ENCODE data around the gene TLCD3B.

Gene TLCD3B

DNA sequence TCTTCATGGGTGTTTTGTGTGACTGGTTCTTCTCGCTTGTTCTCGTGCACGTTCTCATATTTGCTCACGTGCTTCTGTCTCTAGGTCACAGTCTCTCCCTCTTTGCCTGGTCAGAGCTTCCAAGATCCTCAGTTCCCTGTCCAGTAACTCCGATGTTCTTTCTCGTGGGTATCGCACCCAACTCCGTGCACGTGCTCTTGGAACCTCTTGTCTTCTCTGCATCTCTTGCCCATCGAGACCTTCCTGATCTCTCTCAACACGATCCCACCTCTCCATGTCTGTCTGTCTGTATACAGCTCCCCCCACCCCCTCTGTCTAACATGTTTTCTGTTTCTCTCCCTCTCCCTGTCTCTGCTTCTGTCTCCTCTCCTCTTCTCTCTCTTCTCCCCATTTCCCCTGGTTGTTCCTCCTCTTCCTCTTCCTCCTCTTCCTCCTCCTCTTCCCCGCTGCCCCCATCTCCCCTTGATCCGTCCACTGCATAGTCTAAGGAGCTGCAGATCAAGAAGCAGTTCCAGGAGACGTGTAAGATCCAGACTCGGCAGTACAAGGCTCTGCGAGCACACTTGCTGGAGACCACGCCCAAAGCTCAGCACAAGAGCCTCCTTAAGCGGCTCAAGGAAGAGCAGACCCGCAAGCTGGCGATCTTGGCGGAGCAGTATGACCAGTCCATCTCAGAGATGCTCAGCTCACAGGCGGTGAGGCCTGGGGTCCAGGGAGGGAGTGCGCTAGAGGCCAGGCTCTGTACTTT is 41.8 kb downstream of the TLCD3B start:
- no peak for DNase-seq (ENCODE audit: low read depth in 2 of 2)

DNA sequence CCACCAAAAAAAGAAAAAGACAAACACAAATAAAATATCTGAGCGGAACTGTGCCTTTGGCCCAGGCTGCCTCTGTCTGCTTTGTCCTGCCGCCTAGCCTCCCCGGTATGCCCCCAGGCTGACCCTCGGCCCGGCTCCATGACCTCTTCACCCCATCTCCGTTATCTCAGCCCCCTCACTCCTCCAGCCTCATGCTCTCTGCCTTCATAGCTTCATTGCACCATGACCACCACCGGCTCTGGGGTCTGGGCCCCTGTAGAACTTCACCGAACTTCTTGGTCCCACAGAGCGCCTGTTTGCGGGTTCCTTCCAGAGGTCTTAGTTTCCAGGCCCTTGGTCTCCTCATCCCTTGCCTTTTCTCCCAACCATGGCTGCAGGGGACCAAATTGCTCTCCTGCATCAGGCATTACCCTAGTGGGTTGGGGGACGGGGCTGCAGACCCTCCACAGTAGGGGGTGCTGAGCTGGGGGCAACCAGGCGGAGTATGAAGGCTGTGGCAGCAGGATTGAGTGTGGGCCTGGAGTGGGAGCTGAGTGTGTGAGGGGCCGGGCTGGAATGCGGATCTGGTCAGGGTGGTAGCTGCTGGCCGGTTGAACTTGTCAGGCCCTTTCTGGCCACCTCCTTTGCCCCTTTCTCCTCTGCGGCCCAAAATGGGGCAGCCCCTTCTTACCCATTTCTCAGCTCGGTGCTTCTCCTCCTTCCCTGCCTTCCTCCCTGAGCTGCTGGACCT is 42.6 kb downstream of the TLCD3B start:
- no peak for DNase-seq (ENCODE audit: low read depth in 2 of 2)

DNA sequence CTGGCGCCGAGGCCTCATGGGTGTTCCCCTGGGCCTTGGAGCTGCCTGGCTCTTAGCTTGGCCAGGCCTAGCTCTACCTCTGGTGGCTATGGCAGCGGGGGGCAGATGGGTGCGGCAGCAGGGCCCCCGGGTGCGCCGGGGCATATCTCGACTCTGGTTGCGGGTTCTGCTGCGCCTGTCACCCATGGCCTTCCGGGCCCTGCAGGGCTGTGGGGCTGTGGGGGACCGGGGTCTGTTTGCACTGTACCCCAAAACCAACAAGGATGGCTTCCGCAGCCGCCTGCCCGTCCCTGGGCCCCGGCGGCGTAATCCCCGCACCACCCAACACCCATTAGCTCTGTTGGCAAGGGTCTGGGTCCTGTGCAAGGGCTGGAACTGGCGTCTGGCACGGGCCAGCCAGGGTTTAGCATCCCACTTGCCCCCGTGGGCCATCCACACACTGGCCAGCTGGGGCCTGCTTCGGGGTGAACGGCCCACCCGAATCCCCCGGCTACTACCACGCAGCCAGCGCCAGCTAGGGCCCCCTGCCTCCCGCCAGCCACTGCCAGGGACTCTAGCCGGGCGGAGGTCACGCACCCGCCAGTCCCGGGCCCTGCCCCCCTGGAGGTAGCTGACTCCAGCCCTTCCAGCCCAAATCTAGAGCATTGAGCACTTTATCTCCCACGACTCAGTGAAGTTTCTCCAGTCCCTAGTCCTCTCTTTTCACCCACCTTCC is 43.5 kb downstream of the TLCD3B start:
- DNase-seq (ENCODE audit: low read depth in 2 of 2): no peak

DNA sequence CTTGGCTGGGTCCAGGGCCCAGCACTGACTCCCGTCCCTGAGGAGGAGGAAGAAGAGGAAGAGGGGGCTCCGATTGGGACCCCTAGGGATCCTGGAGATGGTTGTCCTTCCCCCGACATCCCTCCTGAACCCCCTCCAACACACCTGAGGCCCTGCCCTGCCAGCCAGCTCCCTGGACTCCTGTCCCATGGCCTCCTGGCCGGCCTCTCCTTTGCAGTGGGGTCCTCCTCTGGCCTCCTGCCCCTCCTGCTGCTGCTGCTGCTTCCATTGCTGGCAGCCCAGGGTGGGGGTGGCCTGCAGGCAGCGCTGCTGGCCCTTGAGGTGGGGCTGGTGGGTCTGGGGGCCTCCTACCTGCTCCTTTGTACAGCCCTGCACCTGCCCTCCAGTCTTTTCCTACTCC is 44.1 kb downstream of the TLCD3B start:
- DNase-seq (ENCODE audit: low read depth in 2 of 2): no peak

DNA sequence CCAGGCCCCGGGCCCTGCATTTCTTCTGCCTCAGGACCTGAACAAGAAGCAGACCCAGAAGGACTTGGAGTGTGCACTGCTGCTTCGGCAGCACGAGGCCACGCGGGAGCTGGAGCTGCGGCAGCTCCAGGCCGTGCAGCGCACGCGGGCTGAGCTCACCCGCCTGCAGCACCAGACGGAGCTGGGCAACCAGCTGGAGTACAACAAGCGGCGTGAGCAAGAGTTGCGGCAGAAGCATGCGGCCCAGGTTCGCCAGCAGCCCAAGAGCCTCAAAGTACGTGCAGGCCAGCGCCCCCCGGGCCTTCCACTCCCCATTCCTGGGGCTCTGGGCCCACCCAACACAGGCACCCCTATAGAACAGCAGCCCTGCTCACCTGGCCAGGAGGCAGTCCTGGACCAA is 44.8 kb downstream of the TLCD3B start:
- no peak for DNase-seq (ENCODE audit: low read depth in 2 of 2)

DNA sequence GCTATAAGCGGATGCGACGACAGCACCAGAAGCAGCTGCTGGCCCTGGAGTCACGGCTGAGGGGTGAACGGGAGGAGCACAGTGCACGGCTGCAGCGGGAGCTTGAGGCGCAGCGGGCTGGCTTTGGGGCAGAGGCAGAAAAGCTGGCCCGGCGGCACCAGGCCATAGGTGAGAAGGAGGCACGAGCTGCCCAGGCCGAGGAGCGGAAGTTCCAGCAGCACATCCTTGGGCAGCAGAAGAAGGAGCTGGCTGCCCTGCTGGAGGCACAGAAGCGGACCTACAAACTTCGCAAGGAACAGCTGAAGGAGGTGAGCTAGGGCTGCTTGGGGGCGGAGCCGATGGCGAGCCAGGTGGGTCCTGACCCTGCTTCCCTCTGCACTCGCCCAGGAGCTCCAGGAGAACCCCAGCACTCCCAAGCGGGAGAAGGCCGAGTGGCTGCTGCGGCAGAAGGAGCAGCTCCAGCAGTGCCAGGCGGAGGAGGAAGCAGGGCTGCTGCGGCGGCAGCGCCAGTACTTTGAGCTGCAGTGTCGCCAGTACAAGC is 45.7 kb downstream of the TLCD3B start:
- no peak for DNase-seq (ENCODE audit: low read depth in 2 of 2)

DNA sequence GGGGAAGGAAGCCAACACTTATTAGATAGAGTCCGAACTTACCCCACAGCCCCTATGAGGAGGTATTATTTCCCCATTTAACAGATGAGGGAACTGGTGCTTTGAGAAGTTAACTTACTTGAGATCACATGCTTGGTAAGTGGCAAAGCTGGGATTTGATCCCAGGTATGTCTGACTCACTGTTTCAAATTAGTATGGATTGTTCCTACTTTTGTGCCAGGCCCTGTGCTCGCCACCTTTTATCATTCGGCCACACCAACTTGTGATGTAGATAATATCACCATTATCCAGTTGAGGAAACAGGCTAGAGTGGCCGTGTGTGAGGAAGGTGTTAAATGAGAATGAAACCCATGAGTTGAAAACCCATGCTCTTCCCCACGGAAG is 46.3 kb downstream of the TLCD3B start:
- no peak for DNase-seq (ENCODE audit: low read depth in 2 of 2)

DNA sequence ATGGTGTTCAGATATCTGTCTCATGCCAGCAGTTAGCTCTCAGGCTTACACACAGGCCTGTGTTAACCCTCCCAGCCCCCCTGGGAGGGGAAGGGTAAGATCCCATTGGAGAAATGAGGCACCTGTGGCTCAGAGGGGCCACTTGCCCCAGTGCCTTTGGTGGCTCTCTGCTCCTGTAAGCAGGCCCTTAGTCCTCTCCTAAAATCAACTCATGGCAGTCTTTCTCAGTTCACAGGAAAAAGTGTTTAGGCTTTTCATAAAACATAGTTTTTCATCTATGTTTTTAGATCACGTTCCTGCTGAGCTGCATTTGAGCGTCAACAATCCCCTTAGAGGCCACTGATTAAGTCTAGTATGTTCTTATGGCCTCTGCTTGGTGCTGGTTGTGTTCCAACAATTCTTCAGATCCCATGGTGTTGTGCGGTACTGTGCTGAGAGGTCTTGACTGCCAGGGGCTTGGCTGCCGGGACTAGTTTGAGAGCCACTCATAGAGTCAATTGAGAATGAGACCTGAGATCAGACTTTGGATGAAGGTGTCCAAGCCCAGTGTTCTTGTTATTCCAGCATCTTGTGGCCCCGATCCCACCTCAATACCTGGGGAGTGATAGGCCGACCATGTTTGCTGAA is 46.8 kb downstream of the TLCD3B start:
- DNase-seq (ENCODE audit: low read depth in 2 of 2): no peak

DNA sequence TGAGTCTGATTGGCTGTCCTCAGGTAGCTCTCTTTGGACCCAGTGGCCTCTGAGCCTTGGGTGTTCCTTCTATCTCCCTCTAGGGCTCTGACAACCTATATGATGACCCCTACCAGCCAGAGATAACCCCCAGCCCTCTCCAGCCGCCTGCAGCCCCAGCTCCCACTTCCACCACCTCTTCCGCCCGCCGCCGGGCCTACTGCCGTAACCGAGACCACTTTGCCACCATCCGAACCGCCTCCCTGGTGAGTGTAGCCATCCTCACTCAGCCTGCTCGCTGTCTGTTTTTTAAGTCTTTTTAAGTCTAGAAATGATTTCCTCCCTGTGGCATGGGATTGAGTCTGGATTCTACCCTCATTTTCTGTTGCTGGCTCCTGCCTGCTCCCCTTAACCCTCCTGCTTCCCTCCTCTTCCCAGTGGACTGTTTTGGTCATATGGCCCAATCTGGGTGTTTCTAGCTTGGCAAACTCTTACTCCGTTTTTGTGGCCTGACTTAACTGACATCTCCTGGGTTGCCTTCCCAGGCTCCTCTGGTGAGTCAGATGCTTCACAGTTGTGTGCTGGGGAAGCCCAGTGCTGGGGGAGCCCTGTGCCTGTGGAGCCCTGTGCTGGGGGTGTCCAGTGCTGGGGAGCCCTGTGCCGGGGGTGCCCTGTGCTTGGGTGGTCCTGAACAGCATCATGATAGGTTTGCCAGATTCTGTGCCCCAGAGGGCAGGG is 47.5 kb downstream of the TLCD3B start:
- no peak for DNase-seq (ENCODE audit: low read depth in 2 of 2)

DNA sequence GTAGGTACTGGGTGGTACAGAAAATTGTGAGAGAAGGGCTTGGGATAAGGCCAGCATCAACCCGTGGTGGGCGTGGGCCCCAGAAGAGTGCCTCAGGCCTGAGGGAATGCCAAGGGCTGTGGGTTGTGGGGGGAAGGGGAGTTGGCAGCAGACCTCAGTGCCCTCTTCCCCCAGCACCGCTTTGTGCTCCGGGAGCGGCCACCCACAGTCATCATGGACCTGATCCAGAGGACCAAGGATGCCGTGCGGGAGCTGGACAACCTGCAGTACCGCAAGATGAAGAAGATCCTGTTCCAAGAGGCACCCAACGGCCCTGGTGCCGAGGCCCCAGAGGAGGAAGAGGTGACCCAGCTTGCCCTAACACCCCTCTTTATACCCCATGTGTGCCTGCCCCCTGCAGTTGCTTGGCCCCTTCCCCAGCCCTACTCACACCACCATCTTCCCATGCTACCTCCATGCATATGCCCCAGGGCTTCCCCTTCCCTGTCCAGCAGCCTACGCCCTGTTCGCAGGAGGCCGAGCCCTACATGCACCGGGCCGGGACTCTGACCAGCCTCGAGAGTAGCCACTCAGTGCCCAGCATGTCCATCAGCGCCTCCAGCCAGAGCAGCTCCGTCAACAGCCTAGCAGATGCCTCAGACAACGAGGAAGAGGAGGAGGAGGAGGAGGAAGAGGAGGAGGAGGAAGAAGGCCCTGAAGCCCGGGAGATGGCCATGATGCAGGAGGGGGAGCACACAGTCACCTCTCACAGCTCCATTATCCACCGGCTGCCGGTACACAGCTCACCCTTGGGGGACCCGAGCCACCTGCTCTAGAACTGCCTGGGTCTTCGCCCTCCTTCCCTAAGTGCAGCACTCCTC is 48.3 kb downstream of the TLCD3B start:
- DNase-seq (ENCODE audit: low read depth in 2 of 2): no peak

DNA sequence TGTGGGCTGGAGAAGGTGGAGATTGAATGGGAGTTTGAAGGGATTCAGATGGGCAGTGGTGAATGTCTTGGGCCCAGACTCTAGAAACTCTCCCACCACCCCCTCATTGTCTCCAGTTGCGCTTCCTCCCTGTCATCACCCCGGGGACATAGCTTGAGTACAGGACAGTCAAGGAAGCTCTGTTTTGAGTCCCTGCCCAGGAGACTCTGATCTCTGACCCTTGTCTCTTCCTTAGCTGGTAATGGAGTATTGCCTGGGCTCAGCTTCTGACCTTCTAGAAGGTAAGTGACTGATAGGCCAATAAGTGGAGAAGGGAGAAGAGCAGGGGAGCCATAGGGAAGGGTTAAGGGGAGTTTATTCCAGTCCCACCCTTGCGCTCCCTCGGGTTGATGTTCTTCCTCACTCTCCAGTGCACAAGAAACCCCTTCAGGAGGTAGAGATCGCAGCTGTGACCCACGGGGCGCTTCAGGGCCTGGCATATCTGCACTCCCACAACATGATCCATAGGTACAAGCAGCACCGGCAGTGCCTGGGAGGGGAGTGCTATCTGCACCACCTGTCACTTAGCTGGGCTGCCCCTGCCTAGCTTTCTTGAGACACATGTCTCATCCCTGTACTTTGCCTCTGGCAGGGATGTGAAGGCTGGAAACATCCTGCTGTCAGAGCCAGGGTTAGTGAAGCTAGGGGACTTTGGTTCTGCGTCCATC is 52.4 kb downstream of the TLCD3B start:
- no peak for DNase-seq (ENCODE audit: low read depth in 2 of 2)

DNA sequence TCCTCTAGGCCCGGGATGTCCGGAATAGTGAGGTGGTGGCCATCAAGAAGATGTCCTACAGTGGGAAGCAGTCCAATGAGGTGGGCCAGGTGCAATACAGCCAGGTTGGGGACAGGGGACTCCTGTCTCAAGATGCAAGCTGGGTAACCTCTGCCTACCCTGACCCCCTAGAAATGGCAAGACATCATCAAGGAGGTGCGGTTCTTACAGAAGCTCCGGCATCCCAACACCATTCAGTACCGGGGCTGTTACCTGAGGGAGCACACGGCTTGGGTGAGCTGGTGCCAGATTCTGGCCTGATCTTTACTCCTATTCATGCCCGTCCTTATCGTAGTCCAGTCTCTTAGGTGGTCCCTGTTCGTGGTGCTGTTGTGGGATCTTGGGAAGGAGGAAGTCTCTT is 53.0 kb downstream of the TLCD3B start:
- no peak for DNase-seq (ENCODE audit: low read depth in 2 of 2)

DNA sequence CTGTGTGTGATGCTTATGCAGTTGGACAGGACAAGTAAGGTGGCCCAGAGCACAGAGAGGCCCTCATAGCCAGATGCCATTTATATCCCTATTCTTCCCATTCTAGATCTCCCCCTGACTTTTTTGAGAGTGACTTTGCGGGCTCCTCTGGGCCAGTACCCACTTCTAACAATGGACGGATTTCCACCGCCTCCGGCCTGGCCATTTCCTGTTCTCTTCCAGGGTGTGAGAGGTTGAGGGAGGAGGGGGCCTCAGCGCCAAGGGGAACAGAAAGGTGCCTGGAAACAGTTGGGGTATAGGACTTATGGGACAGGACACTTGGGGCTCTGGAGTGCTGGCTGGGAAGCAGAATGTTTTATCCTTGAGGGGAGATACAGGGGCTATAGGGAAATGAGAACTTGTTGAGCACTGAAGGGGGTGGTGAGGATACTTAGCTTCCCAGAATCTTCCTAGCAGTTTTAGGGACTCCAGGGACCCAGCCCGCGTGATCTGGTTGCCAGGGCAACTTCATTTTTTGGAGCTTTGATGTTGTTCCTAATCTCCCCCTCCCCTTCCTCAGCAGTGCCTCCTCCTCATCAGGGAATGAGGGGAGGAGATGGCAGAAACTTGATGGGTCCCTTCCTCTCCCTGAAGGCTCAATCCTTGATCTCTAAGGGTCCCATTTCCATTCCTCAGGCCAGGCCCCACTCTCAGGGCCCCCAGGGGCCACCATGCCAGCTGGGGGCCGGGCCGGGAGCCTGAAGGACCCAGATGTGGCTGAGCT is 53.8 kb downstream of the TLCD3B start:
- DNase-seq (ENCODE audit: low read depth in 2 of 2): no peak

DNA sequence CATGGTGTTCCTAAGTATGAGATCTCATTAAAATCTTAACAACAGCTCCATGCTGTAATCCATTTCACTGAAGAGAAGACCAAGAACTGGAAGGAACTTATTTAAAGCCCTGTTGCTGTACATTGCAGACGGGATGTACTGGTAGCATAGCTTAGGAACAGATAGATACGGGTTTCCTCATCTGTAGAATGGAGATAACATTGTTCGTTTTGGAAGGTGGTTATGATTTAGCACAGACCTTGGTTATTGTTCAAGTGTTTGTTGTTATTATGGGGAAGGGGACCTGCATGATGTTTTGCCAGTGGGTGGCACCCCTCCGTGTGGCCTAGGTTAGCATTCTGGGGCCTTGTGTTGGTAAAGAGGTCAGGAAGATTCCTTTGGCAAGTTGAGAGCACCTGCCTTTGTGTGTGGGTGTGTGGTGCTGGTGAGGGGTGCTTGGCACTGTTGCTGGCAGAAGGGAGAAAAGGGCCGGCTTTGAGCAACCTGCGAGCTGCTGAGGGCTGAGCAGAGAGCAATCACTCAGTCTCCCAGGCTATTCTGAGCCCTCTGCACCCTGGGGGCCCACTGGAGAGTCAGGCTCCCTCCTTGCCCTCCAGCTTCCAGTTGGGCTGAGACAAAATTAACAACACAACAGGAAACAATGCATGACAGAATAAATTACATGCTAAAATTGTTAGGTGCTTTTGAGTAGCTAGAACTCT is 55.1 kb downstream of the TLCD3B start:
- no peak for DNase-seq (ENCODE audit: low read depth in 2 of 2)

DNA sequence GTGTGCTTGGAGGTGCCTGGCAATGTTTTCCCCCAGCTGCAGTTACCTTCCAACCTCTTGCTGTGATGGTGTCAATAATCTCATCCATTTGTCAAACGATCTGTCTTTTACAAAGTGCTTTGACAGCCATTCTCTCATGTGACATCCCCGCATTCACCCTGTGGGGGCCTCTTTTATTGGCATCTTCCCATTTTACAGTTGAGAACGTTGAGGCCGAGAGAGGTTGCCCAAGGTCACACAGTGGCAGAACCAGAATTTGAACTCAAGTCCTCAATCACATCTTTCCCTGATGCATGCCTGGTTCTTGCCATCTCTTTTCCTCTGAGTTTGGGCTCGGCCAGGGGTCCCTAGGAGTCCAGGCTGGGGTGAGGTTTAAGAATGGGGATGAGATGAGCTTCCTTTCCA is 55.9 kb downstream of the TLCD3B start:
- no peak for DNase-seq (ENCODE audit: low read depth in 2 of 2)

Data from stimulated activated CD8-positive, alpha-beta memory T cell treated with anti-CD3 and anti-CD28 coated beads, Interleukin-2, amount 100 ng/mL, for 1 hour (primary cell).